Urothelium cell line (cell line): ENCODE data around the gene TNFRSF6B.
"Not testable (repeated sequence)": the region's sequence is repeated elsewhere in the genome, so short reads cannot be mapped to it uniquely, and the experiment has no call there.

Experiments
- DNase-seq: peaks from one replicate; pipeline ENCODE4 v3.0.0; 2011; ENCODE audit warnings: low spot score, mixed read lengths
- FAIRE-seq: peaks from 2 replicates; lab custom pipeline; 2011; peaks lifted over from hg19 to GRCh38; lab: Jason Lieb, UNC

Gene TNFRSF6B

DNA sequence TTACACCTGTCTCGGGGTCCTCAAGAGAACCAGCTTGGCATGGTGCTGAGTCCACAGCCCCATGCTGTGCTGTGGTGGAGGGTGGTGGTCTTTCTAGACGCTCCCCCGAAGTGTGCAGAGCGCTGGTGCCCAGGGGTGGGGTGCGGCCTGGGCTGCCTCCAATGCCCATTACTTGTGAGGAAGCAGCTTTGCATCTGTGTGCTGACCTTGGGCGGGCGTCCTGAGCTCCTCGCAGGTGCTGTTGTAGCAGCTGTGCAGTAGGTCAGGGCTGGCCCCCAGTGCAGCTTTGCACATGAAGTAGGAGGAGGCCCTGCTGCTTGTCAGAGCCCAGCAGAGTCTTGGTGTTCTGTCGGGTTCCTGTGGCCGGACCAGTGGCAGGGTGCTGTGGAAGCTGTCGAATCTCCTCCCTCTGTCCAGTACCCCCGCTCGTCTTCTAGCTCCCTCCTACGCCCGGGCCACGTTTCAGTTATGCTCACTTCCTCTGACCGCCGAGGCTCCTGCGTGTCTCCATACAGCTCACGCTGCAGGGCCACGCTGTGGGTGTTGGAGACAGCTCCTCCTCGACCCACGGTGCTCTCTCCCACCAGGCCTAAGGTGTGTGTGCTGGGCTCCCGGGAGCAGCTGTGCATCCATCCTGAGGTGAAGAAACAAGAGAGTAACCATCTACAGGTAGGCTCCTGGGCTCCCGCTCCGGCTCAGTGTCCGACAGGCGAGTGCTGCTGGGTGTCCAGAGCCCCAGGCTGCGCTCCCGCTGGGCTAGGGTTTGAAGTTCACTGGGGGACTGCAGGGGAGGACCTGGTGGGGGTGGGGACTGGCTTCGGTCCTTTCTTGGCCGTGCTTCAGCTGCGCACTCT, 34.3 kb upstream of the TNFRSF6B start:
- DNase-seq, result no peak

DNA sequence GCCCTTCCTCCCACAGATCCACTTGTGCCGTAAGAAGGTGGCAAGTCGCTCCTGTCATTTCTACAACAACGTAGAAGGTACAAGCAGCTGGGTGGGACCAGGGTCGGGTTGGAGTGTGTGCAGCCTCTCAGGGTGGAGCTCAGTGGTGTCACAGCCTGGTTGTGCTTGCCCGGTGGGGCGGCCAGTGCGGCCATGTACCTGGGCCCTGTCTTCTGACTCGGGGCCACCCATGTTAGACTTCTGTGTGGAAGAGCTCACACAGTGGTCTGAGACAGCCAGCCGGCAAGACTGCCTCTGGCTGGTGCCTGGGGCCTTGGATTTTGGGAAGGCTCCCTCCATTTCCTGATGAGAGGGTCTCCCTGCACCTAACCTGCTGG, 33.7 kb upstream of the TNFRSF6B start:
- DNase-seq (no peak), FAIRE-seq (no peak)

More for the DNA sequence above, 34.3 kb upstream of the TNFRSF6B start:
- FAIRE-seq, result no peak

DNA sequence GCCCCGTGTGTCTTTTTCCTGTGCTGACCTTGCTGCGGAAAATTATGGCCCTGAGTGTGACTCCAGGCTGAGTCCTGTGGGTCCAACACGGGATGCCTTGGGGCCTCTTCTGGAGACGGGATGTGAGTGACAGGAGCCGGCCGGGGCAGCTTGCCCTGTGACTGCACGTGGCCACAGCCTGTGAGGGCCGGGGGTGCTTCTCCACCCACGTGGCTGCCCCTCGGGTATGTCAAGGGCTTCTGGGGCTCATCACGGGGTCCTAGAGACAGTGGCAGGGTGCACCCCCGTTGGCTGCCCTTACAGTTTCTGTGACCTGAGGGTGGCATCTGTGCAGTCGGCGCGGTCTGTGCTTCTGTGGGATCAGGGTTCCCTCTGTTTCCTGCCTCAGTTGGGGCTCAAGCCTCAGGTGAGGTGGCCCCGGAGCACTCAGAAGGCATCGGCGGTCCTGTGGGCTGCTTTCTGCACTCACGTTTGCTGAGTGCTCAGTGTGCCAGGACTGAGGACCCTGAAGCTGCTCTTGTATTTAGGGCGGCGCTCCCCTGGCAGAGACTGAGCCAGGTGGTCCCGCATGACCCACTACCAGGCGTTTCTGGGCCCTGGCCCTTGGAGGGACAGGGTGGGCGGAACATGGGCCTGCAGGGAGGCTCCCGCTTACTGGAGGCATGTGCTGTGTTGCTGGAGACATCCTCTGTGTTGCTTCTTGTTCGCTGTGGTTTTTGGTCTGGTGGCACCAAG, 33.0 kb upstream of the TNFRSF6B start:
- DNase-seq (no peak), FAIRE-seq (no peak)

DNA sequence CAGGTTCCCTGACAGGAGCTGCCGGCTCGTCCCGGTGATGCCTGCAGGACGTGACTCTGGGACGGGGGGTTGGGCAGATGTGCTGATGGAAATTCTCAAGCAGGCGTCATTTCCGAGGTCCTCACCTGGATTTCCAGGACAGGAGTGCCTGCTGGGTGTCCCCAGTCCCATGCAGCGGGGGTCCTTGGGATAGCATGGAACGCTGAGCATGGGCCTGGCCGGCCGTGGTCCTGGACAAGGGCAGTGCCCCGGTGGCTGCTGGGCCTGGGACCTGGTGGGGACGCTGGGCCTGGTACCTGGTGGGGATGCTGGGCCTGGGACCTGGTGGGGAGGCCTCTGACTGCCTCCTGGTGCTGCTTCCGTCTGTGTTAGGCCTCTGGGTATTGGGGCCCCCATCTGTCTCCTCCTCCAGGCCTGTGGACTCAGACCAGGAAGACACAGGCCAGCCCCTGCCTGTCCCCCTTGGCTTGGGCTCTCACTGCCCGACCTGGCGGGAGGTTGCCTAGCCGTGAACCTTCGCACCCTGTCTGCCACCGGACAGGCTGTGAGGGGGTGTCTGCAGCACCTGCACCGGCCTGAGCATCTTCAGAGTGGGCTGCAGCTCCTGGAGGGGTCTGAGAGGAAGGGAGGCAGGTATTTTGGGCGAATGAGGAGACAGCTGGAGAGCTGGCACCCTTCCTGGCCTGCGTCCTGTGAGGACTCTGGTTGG, 32.2 kb upstream of the TNFRSF6B start:
- no peak for FAIRE-seq

DNA sequence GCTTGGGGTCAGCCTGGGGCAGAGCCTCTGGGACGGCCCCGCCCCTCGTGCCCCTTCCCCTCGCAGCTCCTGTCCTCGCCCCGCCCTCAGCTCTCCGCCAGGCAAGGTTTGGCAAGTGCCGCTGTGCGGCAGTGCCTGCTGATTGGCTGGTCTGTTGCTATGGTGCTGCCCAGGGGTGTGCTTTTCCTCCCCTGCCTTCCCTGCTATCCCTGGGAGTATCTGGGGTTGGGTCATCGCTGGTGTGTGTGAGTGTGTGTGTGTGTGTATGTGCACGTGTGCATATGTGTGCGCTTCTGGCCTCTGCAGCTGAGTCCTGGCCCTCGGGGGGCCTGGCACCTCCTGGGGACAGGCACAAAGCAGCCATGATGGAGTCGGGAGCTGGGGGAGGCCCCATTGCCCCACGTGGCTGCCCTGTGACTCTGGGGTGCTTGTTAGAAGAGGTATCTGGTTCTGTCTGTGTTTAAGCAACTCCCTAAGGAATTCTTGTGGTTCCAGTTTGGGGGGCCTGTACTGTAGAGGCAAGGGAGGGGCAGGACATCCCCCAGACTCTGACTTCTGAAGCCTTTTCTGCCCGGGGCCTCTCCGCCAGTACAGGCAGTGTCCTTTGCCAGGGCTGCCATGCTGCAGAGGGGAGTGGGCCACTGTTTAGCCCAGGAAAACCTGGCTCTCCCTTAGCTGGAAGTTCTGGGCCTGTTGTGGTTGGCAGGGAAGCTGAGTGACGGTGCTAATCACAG, 31.4 kb upstream of the TNFRSF6B start:
- DNase-seq (no peak), FAIRE-seq (no peak)

More for the DNA sequence above, 32.2 kb upstream of the TNFRSF6B start:
- DNase-seq, result no peak

DNA sequence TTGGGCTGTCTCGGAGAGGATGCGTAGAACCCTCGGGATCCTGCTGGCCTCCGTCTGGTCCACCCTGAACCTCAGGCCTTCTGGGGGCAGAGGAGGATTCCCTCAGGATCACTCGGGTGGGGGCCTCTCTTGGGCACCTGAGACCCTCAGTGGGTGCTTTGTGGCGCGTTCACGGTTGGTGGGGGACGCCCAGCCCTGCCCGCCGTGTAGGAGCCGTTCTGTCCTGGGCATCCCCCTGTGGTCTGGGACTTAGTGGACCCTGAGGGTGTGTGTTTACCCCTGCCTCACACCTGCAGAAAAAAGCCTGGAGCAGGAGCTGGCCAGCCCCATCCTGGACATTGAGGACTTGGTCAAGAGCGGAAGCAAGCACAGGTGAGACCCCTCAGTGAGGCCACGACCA, 30.7 kb upstream of the TNFRSF6B start:
- DNase-seq (no peak), FAIRE-seq (no peak)

DNA sequence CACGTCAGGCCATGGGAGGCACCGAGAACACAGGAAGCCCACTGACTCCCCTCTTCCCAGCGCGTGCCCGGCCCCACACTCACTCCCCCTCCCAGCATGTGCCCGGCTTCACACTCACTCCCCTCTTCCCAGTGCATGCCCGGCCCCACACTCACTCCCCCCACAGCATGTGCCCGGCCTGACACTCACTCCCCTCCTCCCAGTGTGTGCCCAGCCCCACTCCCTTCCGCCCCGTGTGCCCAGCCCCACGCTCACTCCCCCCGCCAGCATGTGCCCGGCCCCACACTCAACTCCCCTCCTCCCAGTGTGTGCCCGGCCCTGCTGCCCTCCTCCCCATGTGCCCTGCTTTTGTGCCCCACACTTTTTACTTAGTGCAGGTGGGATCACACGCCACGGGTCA, 28.6 kb upstream of the TNFRSF6B start:
- no peak for DNase-seq
- FAIRE-seq, result no peak

DNA sequence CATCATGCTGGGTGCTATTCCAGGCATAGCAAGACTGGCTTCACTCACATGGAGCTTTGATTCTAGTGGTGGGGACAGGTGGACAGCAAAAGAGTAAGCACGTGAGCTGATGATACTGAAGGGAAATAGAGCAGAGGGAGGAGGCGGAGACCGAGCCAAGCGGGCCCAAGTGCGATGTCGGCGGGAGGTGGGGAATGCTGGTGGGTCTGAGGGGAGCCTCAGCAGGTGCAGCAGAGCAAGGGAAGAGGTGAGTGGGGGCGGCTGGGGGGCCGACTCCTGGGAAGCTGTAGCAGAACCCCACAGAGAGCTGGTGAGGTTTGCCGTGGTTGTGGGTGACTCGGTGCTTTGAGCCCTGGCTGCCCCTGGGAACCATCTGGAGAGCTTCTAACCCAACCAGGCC, 28.1 kb upstream of the TNFRSF6B start:
- no peak for DNase-seq

DNA sequence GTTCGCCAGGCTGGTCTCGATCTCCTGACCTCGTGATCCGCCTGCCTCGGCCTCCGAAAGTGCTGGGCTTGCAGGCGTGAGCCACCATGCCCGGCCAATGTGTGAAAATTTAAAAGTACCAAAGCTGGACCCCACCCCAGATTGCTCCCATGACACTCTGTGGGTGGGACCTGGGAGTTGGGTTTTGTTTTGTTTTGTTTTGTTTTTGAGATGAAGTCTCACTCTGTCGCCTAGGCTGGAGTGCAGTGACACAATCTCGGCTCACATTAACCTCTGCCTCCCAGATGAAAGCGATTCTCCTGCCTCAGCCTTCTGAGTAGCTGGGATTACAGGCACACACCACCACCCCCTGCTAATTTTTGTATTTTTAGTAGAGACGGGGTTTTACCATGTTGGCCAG, 24.8 kb upstream of the TNFRSF6B start:
- not testable (repeated sequence) for FAIRE-seq

More for the DNA sequence above, 28.1 kb upstream of the TNFRSF6B start:
- no peak for FAIRE-seq

DNA sequence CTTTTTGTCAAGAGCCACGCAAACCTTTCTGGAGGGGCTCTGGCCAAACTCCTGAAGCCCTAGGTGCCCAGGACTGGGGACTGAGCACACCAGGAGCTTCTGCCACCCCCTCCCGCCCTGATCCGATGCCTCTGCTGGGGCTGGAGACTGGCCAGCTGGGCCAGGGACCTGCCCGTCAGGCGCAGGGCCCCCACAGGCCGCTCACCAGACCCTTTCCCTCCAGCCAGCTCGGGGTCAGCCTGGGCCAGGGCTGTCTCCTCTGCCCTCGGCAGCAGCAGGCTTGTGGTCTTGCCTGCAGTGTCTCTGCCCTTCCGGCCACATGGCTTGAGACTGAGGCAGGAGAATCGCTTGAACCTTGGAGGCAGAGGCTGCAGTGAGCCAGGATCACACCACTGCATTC, 23.8 kb upstream of the TNFRSF6B start:
- FAIRE-seq (no peak), DNase-seq (no peak)

More for the DNA sequence above, 24.8 kb upstream of the TNFRSF6B start:
- not testable (repeated sequence) for DNase-seq

DNA sequence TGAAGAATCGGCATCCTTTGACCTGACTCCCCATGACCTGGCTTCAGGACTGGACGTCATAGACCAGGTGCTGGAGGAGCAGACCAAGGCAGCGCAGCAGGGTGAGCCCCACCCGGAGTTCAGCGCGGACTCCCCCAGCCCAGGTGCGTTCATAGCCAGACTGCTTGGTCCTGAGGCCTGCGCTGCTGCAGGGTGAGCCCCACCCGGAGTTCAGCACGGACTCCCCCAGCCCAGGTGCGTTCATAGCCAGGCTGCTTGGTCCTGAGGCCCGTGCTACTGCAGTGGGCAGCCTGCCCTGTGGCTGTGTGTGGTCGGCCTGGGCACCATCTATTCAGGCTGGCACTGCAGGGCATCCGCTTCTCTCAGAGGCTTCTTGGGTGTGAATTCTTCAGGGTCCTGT, 22.5 kb upstream of the TNFRSF6B start:
- DNase-seq (no peak), FAIRE-seq (no peak)

DNA sequence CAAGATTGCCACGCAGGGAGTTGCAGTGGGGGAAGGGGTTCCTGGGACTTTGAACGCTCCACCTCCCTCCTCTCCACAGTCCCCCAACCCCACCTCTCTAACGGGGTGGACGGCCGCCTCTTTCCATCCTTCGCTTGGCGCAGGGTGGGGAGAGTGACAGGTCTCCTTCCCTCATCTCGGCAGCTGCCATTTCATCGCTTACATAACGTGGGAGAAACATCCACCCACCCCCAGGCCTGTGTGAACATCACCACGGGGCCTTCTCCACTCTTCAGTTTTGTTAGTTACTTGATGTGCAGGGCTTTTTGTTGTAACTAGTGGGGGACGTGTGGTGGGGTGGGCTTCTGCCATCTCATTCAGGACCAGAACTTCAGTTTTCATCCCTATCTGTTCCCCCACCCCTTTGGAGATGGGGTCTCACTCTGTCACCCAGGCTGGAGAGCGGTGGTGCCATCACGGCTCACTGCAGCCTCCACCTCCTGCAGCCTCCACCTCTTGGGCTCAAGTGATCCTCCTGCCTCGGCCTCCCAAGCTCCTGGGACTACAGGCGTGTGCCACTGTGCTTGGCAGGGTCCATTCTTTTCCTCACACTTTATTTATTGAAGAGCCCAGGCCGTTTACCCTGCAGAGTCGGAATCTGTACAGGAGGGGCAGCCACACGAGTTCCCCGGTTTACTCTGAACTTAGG, 20.6 kb upstream of the TNFRSF6B start:
- FAIRE-seq, result no peak

DNA sequence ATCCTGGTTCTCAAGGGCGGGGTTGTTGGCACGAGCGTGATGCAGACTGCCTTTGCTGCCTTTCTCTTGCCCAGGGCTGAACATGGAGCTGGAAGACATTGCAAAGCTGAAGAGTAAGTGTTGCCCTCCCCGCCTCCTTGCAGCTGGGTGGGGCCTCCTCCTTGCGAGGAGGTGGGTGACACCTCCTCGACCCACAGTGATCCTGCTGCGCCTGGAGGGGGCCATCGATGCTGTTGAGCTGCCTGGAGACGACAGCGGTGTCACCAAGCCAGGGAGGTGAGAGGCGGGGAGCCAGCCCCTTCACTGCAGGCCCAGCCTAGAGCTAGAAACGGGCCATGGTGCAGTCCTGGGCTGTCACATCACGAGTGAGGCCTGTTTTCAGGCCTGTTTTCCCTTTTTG, 18.4 kb upstream of the TNFRSF6B start:
- FAIRE-seq, result no peak
- DNase-seq, result no peak

More for the DNA sequence above, 20.6 kb upstream of the TNFRSF6B start:
- no peak for DNase-seq

DNA sequence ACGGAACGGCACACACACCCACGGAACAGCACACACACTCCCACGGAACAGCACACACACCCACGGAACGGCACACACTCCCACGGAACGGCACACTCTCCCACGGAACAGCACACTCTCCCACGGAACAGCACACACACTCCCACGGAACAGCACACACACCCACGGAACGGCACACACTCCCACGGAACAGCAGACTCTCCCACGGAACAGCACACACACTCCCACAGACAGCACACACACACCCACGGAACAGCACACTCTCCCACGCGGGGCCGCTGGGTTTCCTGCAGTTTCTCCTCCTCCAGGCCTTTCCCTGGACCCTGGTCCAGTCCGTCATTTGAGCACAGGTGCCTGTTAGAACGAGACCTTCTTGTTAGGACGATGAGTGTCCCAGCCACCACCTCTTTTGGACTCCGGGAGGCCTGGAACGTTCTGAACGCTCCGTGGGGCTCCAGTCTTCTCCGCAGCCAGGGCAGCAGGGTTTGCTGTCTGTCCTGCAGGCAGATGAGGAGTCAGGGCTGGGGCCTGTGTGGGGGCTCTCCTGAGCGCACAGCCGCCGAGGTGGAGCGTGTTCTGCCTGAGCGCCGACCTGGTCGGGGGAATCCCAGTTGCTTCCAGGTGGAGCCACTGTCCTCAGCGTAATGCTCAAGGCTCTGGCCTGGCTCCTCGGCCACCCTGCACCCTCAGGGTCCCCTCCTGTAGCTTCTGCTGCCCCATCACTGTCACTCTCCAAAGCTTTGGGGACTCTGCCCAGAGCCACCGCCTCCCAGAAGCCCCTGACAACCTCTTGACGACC, 17.6 kb upstream of the TNFRSF6B start:
- FAIRE-seq, result no peak

DNA sequence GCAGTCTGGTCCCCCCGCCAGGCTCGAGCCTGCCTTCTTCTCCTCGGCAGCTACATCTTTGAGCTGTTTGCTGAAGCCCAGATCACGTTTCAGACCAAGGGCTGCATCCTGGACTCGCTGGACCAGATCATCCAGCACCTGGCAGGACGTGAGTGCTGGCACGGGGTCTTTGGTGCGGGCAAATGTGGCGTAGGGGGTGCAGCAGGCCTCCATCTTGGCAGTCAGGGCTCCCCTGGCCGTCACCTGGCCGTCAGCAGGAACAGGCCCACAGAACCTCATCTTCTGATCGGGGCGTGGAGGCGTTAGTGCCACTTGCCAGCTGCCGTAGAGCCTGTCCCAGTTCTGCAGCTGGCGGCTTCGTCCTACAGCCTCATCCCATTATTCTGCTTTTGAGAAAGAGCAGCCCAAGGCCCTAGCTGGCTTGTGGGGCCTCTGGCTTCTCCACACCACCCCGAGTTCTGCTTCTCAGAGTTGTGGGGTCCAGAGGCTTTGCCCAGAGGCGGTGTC, 16.6 kb upstream of the TNFRSF6B start:
- DNase-seq (no peak), FAIRE-seq (no peak)

More for the DNA sequence above, 17.6 kb upstream of the TNFRSF6B start:
- no peak for DNase-seq

DNA sequence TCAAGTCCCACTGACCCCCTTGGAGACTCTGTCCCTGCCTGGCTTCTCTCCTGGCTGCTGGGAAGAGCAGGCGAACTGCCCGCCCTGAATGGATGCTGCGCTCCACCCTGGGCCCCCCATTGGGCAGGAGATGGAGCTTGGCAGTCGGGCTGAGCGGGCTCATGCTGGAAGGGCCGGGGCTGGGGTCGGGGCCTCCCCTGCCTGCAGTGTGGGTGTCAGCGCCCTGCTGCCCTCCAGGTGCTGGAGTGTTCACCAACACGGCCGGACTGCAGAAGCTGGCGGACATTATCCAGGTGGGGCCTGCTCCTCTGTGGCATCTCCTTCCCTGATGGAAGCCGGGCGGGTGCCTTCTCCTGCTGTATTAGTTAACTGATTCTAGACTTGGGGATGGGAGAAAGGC, 16.0 kb upstream of the TNFRSF6B start:
- no peak for FAIRE-seq
- DNase-seq, result no peak

DNA sequence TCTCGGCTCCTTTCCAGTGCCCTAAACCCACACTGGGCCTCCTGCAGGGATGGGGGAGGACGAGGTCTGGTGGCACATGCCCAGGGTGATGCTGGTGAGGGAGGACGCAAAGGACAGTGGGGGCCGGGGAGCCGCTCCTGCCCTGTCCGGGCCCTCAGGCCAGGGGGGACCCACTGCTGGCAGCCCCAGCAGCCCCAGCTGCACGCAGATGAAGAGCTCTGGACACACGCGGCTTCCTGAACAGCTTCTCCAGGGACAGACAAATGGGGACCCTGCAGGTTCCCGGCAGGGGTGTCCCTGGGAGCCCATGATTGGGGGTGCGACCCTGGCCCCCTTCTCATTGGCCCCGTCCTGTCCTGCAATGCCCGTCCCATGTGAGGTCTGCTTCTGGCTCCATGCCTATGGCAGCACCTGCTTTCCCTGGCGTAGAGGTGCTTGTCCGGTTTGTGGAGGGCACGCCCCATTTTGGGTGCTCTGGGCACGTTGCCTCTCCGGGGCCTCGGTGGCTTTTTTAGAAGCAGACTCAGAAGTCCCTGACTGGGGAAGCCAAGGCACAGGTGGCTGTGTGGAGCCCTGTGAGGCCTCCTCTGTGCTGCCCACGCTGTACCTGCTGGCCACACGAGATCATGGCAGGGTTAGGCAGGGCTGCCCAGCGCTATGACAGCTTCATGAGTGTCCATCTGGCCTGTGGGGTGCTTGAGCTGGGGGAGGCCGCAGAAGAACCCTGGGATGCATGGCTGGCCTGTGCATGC, 15.4 kb upstream of the TNFRSF6B start:
- FAIRE-seq, result no peak

DNA sequence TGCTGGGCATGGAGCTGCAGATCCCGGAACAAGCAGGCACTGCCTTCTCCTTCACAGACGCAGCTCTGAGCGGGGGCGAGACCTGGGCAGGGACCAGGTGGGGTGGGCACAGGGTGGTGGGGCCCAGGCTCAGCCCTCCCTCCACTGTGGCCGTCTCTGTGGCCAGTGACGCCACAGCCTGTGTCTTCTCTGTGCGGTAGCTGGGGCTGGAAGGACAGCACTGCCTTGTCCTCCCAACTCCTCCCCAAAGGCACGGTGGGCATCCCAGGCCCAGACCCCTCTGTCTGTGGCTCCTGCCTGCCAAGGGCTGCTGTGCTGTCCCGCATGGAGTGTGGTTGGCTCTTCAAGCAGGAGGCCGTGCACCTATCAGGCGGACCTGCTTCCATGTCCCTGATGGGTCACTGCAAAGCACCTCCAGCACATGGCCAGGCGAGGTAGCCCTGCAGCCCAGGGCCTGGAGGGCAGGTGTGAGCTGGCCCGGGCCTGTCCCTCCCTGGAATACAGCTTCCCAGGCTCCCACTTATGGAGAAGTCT, 14.8 kb upstream of the TNFRSF6B start:
- no peak for FAIRE-seq
- DNase-seq, result no peak

More for the DNA sequence above, 15.4 kb upstream of the TNFRSF6B start:
- no peak for DNase-seq
